NCI-H146 (cell line): Measurements from ENCODE around the gene RBMS3.

Experiments used
- DNase-seq: peaks from one replicate; lab custom pipeline; 2025; lab: John Stamatoyannopoulos, UW

Gene RBMS3

DNA sequence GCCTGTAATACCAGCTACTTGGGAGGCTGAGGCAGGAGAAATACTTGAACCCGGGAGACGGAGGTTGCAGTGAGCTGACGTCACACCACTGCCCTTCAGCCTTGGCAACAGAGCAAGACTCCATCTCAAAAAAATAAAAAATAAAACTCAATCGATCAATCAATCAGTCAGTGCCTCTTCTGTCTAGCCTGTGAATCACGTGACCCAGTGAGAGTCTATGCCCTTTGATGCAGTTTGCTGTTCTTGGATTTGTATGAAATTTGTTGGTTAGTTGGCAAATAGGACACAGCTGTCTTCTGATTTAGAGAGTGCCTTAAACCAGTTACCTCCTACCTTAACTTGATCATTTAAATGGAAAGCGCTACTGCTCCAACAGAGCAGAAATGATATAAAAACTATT lies 3.6 kb upstream of the RBMS3 start:
- no peak for DNase-seq

GRCh38 chr3:29279286-29279685 lies 1.6 kb upstream of the RBMS3 start:
- DNase-seq, result no peak

DNA sequence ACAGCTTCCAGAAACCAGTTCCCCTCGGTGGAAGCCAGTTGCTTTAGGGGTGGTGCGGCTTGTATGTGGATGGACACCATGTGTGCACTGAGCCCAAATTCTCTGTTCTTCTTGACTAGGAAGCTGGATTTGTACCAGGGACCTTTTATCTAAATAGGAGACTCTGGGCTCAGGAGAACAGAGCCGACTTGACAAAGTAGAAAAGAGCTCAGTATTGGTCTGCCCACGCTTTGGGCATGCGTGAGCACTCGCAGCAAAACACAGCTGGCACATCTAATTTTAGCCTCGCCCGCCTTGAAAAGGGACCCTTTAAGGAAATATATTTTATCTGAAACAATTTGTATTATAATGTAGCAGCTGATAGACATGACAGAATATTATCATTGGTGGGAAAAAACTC lies 1.1 kb upstream of the RBMS3 start:
- DNase-seq, result no peak

GRCh38 chr3:29281094-29281343 lies 148 bp downstream of the RBMS3 start:
- DNase-seq, result no peak

- DNase-seq, result no peak
These were observed 722 bp downstream of the RBMS3 start for GRCh38 chr3:29281344-29282241.

GRCh38 chr3:29282427-29283230 lies 1.8 kb downstream of the RBMS3 start:
- no peak for DNase-seq

DNA sequence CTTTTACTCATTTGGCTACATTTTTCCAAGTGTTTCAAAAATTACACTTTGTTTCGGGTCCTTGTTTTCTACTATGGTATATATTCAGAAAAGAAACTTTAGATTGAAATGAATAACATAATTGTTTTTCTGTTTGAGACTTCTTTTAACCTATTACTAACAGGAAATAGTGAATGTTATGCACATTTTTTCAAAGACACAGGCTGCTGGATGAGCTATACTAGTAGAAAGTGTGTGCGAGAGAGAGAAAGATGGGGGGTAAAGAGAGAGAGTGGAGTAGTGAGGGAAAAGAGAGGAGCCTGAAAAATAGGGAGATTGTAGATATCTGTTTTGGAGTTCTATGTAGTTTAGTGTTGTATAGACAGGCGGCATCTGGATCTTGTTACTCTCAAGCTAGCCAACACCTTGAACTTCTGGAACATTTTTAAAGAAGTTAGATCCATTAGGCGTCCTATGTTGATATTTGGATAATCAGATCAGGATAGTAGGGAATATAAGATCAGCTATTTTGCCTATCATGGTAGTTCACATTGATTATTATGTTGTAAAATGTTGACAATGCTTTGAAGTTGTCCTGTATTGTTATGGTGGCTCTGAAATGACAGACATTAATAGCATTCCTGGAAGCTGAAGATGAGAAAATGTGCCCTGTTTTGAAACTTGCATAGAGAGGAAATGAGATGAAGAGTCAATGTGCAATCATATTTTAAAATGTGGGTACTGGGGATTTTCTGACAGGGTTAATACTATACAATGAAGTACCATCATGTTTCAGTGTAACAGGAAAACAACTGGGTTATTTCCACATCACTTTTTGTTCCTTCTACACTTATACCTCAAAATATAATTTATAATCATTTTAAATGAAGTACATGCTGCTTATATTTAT lies 2.6 kb downstream of the RBMS3 start:
- no peak for DNase-seq

DNA sequence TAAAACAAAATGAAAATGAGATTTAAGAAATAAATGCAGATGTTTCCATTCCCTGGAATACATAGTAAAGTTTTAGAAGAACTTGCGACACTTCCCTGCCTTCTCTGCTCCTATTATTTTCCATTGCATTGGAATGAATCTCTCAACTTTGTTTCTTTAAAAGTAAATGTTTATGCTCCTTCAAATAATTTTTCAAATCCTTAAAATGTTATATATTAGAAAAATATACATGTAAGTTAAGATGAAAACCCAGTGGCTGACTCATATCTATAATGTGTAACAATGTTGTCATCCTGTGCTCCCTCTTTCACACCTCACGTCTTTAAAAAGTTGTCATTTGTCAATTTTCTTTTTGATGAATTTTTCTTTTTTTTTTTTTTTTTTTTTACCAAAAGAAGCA lies 3.6 kb downstream of the RBMS3 start:
- no peak for DNase-seq

- DNase-seq, result no peak
These were observed 4.7 kb downstream of the RBMS3 start for GRCh38 chr3:29285471-29286071.

GRCh38 chr3:29286478-29287240 lies 5.8 kb downstream of the RBMS3 start:
- no peak for DNase-seq

DNA sequence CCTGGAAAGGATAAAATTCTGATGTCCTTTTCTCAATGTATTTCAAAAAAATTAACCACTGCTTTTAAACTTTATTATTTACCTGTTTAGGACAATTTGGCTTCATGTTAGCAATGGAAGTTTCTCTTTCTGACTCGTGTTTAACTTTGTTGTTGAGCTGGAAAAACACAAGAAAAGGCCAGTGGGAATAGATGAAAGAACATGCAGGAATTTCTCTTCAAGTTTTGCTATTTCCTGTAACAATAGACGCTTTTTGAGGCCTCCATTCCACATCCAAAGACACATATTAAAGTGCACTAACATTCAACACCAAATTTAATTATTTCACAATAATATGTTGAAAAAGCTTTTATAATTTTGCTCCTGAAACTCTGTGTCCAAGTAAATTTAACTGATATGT lies 9.7 kb downstream of the RBMS3 start:
- DNase-seq, result no peak

GRCh38 chr3:29291260-29291981 lies 10.6 kb downstream of the RBMS3 start:
- DNase-seq, result no peak

GRCh38 chr3:29291982-29292363 lies 11.1 kb downstream of the RBMS3 start:
- no peak for DNase-seq

DNA sequence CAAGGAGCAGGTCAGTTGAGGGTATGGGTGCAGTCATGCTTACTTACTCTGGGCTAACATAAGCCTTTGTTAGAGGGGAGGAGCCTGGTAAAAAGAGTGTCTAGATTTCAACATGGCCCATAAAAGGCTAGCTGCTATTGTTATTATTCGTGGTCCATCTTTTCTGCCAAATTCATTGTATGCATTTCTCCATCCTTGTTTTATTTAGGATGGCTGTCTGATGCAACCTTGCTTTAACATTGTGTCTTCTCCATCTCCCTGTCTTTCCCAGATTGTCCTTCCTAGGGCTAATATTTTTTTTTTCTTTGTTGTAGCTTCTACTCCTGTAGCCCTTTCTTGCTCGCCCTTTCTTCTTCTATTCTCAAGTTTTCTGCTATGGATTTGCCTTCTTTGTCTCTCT lies 12.6 kb downstream of the RBMS3 start:
- DNase-seq, result no peak

- DNase-seq, result no peak
These were observed 17.1 kb downstream of the RBMS3 start for GRCh38 chr3:29297998-29298397.

DNA sequence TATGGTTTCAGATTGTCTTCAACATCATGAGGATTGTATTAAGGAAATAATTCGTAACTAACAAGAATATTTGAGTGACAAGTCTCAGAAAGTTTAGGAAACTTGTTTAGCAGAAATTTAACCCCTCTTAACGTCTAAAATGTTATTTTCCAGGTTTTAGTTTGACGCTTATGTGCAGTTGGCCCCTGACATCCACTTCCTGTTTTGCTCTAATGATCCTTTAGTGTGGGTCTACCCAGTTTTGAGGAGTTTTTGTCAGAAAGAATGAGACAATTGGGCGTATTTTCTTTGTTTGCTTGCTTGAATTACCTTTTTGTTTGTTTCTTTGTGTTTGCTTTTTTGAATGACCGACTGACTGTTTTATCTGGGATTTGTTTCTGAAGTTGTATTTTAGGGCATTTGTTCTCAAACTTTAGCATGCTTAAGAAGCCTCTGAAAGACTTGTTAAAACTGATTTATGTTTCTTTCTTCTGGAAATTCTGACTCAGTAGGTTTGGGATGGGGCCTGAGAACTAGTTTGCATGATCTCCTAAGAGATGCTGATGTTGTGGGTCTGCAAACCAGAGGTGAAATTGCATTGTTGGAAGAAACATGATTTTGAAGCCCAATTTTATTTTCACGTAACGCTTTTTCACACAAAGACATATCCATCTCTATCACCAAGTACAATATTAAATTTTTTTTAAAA lies 20.6 kb downstream of the RBMS3 start:
- no peak for DNase-seq

DNA sequence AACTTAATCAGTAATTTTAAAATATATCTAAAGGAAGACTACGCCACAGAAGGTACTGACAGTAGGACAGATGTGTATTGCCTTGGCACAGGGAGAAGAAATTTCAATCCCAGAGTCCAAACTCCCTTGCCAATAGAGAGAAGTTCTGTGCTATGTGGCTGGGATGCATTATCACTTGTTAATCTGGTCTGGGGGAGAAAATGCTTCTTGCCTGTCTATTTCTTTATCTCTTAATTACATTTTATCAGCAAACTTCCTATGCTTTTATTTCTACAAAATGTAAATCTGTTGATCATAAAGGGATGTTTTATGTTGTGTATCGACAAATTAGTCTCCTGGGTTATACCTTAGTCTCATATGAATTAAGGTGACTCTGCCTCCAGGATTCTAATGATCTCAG lies 21.7 kb downstream of the RBMS3 start:
- no peak for DNase-seq

- DNase-seq, result no peak
These were observed 26.4 kb downstream of the RBMS3 start for GRCh38 chr3:29307295-29307694.

- no peak for DNase-seq
These were observed 30.0 kb downstream of the RBMS3 start for GRCh38 chr3:29310865-29311264.

DNA sequence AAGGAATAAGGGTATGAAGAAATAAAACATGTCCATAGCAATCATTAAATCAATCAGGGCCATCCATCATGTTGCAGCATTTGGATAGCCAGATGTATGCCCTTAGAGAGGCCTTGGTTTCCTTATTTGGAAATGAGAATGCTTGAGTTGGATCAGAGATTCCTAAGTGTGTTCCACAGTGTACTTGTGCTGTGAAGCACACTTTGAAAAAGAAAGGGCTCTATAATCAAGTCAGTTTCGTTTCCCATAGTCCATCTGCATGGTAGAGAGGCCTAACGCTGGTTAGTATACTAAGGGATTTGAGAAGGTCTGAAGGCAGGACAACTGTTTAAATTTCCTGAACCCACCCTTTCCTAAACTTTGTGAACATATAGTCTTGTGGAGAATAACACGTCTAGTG lies 30.9 kb downstream of the RBMS3 start:
- no peak for DNase-seq
